Glomerular visceral epithelial cell (primary cell): ENCODE results near the gene LCORL.
"Not testable (repeated sequence)": the region's sequence is repeated elsewhere in the genome, so short reads cannot be mapped to it uniquely, and the experiment has no call there.

Experiments
- DNase-seq: peaks from one replicate; pipeline ENCODE4 v3.0.0-alpha.2; 2016; ENCODE audit errors: extremely low spot score

The LCORL gene

GRCh38 chr4:18021720-18022571, at the start of gene LCORL:
Gene LCORL (minus strand): TSS chr4:18021755. CDS start chr4:18021751, 4 bp downstream.
- DNase-seq: peak; percentile 96

GRCh38 chr4:18069810-18070209, 48.3 kb upstream of the LCORL start:
- DNase-seq: no peak

- DNase-seq: no peak
These were observed 45.5 kb upstream of the LCORL start for GRCh38 chr4:18067031-18067430.

GRCh38 chr4:18063079-18063478, 41.5 kb upstream of the LCORL start:
- no peak for DNase-seq

- DNase-seq: no peak
These were observed 36.4 kb upstream of the LCORL start for GRCh38 chr4:18057821-18058533.

GRCh38 chr4:18056030-18056429, 34.5 kb upstream of the LCORL start:
- DNase-seq: no peak

GRCh38 chr4:18052158-18052557, 30.6 kb upstream of the LCORL start:
- DNase-seq: no peak

- no peak for DNase-seq
These were observed 29.7 kb upstream of the LCORL start for GRCh38 chr4:18051281-18051680.

GRCh38 chr4:18050448-18050847, 28.9 kb upstream of the LCORL start:
- no peak for DNase-seq

- no peak for DNase-seq
These were observed 27.9 kb upstream of the LCORL start for GRCh38 chr4:18049446-18049845.

- no peak for DNase-seq
These were observed 21.2 kb upstream of the LCORL start for GRCh38 chr4:18042754-18043153.

GRCh38 chr4:18042012-18042411, 20.5 kb upstream of the LCORL start:
- DNase-seq: no peak

- DNase-seq: no peak
These were observed 19.6 kb upstream of the LCORL start for GRCh38 chr4:18041114-18041513.

GRCh38 chr4:18039113-18039512, 17.6 kb upstream of the LCORL start:
- peak; percentile 9 for DNase-seq

GRCh38 chr4:18036369-18036768, 14.8 kb upstream of the LCORL start:
- not testable (repeated sequence) for DNase-seq

GRCh38 chr4:18034099-18034498, 12.5 kb upstream of the LCORL start:
- no peak for DNase-seq

GRCh38 chr4:18033111-18034085, 11.8 kb upstream of the LCORL start:
- DNase-seq: no peak

GRCh38 chr4:18025288-18025687, 3.7 kb upstream of the LCORL start:
- DNase-seq: no peak

GRCh38 chr4:18022572-18023050, 1.1 kb upstream of the LCORL start:
- DNase-seq: no peak

- DNase-seq: no peak
These were observed 160 bp downstream of the LCORL start for GRCh38 chr4:18021470-18021719.

- DNase-seq: peak; percentile 83
These were observed 685 bp downstream of the LCORL start for GRCh38 chr4:18020671-18021469.
